Measurements from ENCODE around the gene TAGAP. TPM values are rescaled to one million over a fixed set of nuclear protein-coding genes. Genes with fewer than 3 reads are reported as not detected.

The TAGAP gene
- total and polyA plus RNA-seq, 10 of the 15 experiments (the other 5 are each of a cell fraction or from before 2014, with no cell fraction given): 5.3 to 27.4 (median 18.9) TPM

GRCh38 chr6:159023893-159024292 is 20.9 kb downstream of the TAGAP start (continued):
- TF ChIP-seq, protein P1, sequence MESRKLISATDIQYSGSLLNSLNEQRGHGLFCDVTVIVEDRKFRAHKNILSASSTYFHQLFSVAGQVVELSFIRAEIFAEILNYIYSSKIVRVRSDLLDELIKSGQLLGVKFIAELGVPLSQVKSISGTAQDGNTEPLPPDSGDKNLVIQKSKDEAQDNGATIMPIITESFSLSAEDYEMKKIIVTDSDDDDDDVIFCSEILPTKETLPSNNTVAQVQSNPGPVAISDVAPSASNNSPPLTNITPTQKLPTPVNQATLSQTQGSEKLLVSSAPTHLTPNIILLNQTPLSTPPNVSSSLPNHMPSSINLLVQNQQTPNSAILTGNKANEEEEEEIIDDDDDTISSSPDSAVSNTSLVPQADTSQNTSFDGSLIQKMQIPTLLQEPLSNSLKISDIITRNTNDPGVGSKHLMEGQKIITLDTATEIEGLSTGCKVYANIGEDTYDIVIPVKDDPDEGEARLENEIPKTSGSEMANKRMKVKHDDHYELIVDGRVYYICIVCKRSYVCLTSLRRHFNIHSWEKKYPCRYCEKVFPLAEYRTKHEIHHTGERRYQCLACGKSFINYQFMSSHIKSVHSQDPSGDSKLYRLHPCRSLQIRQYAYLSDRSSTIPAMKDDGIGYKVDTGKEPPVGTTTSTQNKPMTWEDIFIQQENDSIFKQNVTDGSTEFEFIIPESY (IDR thresholded peaks at IDR 0.05): no peak
- TF ChIP-seq FOS (IDR thresholded peaks at IDR 0.05; ENCODE audit: borderline replicate concordance, extremely low read depth, insufficient read length): no peak
- TF ChIP-seq, protein P2, sequence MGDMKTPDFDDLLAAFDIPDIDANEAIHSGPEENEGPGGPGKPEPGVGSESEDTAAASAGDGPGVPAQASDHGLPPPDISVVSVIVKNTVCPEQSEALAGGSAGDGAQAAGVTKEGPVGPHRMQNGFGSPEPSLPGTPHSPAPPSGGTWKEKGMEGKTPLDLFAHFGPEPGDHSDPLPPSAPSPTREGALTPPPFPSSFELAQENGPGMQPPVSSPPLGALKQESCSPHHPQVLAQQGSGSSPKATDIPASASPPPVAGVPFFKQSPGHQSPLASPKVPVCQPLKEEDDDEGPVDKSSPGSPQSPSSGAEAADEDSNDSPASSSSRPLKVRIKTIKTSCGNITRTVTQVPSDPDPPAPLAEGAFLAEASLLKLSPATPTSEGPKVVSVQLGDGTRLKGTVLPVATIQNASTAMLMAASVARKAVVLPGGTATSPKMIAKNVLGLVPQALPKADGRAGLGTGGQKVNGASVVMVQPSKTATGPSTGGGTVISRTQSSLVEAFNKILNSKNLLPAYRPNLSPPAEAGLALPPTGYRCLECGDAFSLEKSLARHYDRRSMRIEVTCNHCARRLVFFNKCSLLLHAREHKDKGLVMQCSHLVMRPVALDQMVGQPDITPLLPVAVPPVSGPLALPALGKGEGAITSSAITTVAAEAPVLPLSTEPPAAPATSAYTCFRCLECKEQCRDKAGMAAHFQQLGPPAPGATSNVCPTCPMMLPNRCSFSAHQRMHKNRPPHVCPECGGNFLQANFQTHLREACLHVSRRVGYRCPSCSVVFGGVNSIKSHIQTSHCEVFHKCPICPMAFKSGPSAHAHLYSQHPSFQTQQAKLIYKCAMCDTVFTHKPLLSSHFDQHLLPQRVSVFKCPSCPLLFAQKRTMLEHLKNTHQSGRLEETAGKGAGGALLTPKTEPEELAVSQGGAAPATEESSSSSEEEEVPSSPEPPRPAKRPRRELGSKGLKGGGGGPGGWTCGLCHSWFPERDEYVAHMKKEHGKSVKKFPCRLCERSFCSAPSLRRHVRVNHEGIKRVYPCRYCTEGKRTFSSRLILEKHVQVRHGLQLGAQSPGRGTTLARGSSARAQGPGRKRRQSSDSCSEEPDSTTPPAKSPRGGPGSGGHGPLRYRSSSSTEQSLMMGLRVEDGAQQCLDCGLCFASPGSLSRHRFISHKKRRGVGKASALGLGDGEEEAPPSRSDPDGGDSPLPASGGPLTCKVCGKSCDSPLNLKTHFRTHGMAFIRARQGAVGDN (IDR thresholded peaks at IDR 0.05): no peak
- TF ChIP-seq MEF2B (IDR thresholded peaks at IDR 0.05; ENCODE audit: partially characterized antibody, poor library complexity, severe bottlenecking): peak; percentile 71
- TF ChIP-seq ATF7 (IDR thresholded peaks at IDR 0.05; ENCODE audit: low read depth): 0 out of 2 replicates have a peak, but pooled peaks have one; percentile 21

DNA sequence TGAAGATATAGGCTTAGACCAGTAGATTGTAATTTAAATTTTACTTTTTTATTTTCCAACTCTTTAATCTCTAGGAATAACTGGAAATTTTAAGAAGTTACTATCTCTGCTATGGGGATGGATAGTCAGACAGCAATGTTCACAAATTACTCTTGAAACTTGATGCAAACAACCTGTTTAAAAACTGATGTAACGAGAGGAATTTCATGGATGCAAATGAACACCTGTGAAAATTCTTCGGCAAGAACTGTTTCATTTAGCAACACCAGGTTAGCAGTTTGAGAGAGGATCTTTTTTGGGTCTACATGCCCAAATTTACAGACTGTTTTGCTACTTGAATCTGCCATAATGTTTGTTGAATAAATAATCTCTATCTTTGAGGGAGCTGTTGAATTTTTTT is 24.8 kb downstream of the TAGAP start:
- 82% methylated on average over 2 of the region's 2 CpGs for WGBS (ENCODE audit: insufficient coverage, insufficient replicate concordance, low lambda C conversion rate, missing lambda C conversion rate)
- TF ChIP-seq NFXL1 (IDR thresholded peaks at IDR 0.05; ENCODE audit: borderline replicate concordance) (no peak), ASH2L (IDR thresholded peaks at IDR 0.05; ENCODE audit: borderline replicate concordance, low read depth) (no peak), IKZF2 (IDR thresholded peaks at IDR 0.05) (no peak), RB1 (IDR thresholded peaks at IDR 0.05; ENCODE audit: borderline replicate concordance) (no peak), TAF1 (IDR thresholded peaks at IDR 0.05; ENCODE audit: borderline replicate concordance, low read depth, low read length) (no peak), SPI1 (IDR thresholded peaks at IDR 0.05; ENCODE audit: borderline replicate concordance, insufficient read depth, low read depth, low read length) (no peak), TCF3 (IDR thresholded peaks at IDR 0.05; ENCODE audit: borderline replicate concordance, insufficient read depth, low read depth, low read length) (no peak), CBX5 (IDR thresholded peaks at IDR 0.05; ENCODE audit: low read depth) (no peak), GABPA (IDR thresholded peaks at IDR 0.05; ENCODE audit: low read depth) (no peak), SMARCA5 (IDR thresholded peaks at IDR 0.05) (no peak)
- TF ChIP-seq, protein P3, sequence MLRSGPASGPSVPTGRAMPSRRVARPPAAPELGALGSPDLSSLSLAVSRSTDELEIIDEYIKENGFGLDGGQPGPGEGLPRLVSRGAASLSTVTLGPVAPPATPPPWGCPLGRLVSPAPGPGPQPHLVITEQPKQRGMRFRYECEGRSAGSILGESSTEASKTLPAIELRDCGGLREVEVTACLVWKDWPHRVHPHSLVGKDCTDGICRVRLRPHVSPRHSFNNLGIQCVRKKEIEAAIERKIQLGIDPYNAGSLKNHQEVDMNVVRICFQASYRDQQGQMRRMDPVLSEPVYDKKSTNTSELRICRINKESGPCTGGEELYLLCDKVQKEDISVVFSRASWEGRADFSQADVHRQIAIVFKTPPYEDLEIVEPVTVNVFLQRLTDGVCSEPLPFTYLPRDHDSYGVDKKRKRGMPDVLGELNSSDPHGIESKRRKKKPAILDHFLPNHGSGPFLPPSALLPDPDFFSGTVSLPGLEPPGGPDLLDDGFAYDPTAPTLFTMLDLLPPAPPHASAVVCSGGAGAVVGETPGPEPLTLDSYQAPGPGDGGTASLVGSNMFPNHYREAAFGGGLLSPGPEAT (IDR thresholded peaks at IDR 0.05; ENCODE audit: low read depth): no peak

More for the DNA sequence above, 24.8 kb downstream of the TAGAP start:
- CTCF ChIA-PET: interaction anchor here (1.7 to 4.5 kb wide), 3 partner anchors 12 to 84 kb away, joined by 3 to 44 read pairs (median 22); no protein-coding TSS in a partner anchor
- peaks cover 9% of the 10 kb centered on the region; the same call in 2 of the 3 replicates for H3K9me3 ChIP-seq (replicated peaks; ENCODE audit: control insufficient read depth, insufficient read depth, low read length)
- no peaks in the 10 kb centered on the region for H3K79me2 ChIP-seq (ENCODE audit: control insufficient read depth, insufficient read depth, low read length)
- H3K4me3 ChIP-seq: no peak overlapping the region
- RAD21 ChIA-PET (ENCODE audit: unreplicated experiment): interaction anchor here (1.1 to 2.9 kb wide), 2 partner anchors 11 to 85 kb away, joined by 3 to 22 read pairs; no protein-coding TSS in a partner anchor
- no peaks in the 10 kb centered on the region for H3K27me3 ChIP-seq (replicated peaks in 1 of 2; ENCODE audit: control insufficient read depth in 2 of 2, insufficient read depth in 2 of 2, low read length in 1 of 2)
- no peak overlapping the region for H3K4me2 ChIP-seq (ENCODE audit: control insufficient read depth, insufficient read depth)
- FAIRE-seq (no peak), DNase-seq (ENCODE audit: low read depth, low spot score) (no peak), ATAC-seq (no peak)
- no peak overlapping the region for H2AFZ ChIP-seq (ENCODE audit: control insufficient read depth, low read depth, low read length)
- SMC1A ChIA-PET (ENCODE audit: uncharacterized antibody, unreplicated experiment): interaction anchor here (3.4 kb wide), 1 partner anchor 12 kb away, joined by 10 read pairs; no protein-coding TSS in a partner anchor
- BruUV-seq (replicated peaks): no TSS peak
- no peaks in the 10 kb centered on the region for H3K36me3 ChIP-seq (ENCODE audit: control insufficient read depth in 2 of 2, insufficient read depth in 2 of 2, low read length in 1 of 2)
- H3K27ac ChIP-seq (ENCODE audit: control insufficient read depth, insufficient read depth): no peak overlapping the region
- in situ Hi-C loops (cut with MboI): loop anchor here (25.0 kb wide), 1 partner anchor 442 kb away; no protein-coding TSS in a partner anchor
- no peak overlapping the region for H3K9ac ChIP-seq (ENCODE audit: control insufficient read depth, insufficient read depth, low read length)
- POLR2A ChIA-PET: no interaction called here
- peaks cover 8% of the 10 kb centered on the region for H3K4me1 ChIP-seq (ENCODE audit: control insufficient read depth, insufficient read depth, low read length)
- H4K20me1 ChIP-seq (ENCODE audit: control insufficient read depth, insufficient read depth): no peaks in the 10 kb centered on the region
- intact Hi-C loops (cut with micrococcal nuclease; ENCODE audit: unreplicated experiment): no loop called here
